Lower leg skin (tissue), 3 donors: Measurements from ENCODE around the gene CLEC2D.

ENCODE experiments used
- CTCF ChIP-seq, 3 donors: fragments of 450-650 bp; IDR thresholded peaks; one replicate each; pipeline ENCODE4 v1.5.1; 2016; ENCODE audit warnings: antibody characterized with exemption in 3 of 3, mild to moderate bottlenecking in 3 of 3, moderate library complexity in 2 of 3
- POLR2A ChIP-seq, 2 donors: fragments of 450-650 bp; IDR thresholded peaks; one replicate each; pipeline ENCODE4 v1.6.1; 2016 to 2017; ENCODE audit warnings: antibody characterized with exemption in 2 of 2, mild to moderate bottlenecking in 1 of 2, moderate library complexity in 1 of 2

- no peak for TF ChIP-seq CTCF (IDR thresholded peaks at IDR 0.05)
- no peak for TF ChIP-seq POLR2A (IDR thresholded peaks at IDR 0.05)
Observed at GRCh38 chr12:9643266-9643660, 26.2 kb upstream of the CLEC2D start.
